ENCODE results near the gene TCEAL9.

DNA sequence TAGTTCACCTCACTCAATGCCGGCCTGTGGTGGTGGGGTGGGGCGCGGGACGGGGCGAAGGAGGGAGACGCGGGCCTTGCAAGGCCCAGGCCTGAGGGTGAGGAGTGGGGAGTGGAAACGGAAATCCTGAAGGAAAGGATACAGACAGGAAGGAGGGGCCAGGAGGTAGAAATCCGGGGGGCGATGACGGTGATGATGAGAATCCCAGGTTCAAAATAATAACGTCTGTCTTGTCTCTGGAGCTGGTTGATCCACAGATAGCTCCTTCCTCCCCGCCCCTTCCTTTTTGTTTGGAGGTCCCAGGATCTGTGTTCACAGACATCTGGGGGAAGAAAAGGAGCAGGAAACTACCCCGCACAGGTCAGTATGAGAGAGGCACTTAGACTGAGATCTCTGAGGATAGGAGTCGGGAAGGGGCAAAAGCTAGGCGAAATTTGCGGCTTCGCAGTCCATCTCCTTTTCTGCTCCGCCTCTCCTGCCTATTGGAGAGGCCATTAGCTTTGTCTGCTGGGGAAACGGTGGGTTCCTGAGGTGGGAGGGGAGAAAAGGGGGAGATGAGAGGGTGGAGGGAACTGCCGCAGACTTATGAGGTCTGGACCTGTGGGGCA lies 25.5 kb upstream of the TCEAL9 start:
- no peak for TF ChIP-seq CTCF (IDR thresholded peaks at IDR 0.05)
- TF ChIP-seq POLR2A (IDR thresholded peaks at IDR 0.05): no peak
